Stomach (tissue), 9 donors: ENCODE results near the gene MANBA. TPM values are rescaled to one million over a fixed set of nuclear protein-coding genes. Genes with fewer than 3 reads are reported as not detected.
"Not testable (repeated sequence)": the region's sequence is repeated elsewhere in the genome, so short reads cannot be mapped to it uniquely, and the experiment has no call there.

Experiments
- DNase-seq, 2 donors: peaks; one replicate each; pipeline versions ENCODE4 v3.0.0 to v3.0.0-alpha.2; 2013 to 2019
- H3K27ac ChIP-seq, 5 donors: fragments of 200-600 bp in 4 of 5; sonication (generic) in 4 of 5; one replicate each; pipeline ENCODE4 v1.5.1; 2013 to 2019; ENCODE audit warnings: mild to moderate bottlenecking in 1 of 5, moderate library complexity in 1 of 5
- H3K27me3 ChIP-seq, 3 donors: fragments of 200-600 bp; sonication (generic); one replicate each; pipeline ENCODE4 v1.5.1; 2017 to 2019; ENCODE audit warnings: mixed run types in 1 of 3
- H3K36me3 ChIP-seq, 4 donors: fragments of 200-600 bp; sonication (generic); 1 replicate in 3 of 4; 2 replicates in 1 of 4; pipeline ENCODE4 v1.5.1; 2016 to 2019
- H3K4me1 ChIP-seq, 4 donors: fragments of 200-600 bp; sonication (generic); one replicate each; pipeline ENCODE4 v1.5.1; 2016 to 2019
- H3K4me3 ChIP-seq, 4 donors: fragments of 200-600 bp; sonication (generic) in 3 of 4; one replicate each; pipeline ENCODE4 v1.5.1; 2016 to 2019; ENCODE audit warnings: mild to moderate bottlenecking in 1 of 4
- H3K9me3 ChIP-seq, 4 donors: fragments of 200-600 bp; sonication (generic); one replicate each; pipeline ENCODE4 v1.5.1; 2016 to 2019
- CTCF ChIP-seq, 7 experiments: fragments of 450-650 bp in 4 of 7; fragments of 200-600 bp in 3 of 7; sonication (generic) in 3 of 7; IDR thresholded peaks; one replicate each; pipeline ENCODE4 v1.5.1; 2016 to 2019; ENCODE audit warnings: antibody characterized with exemption in 7 of 7, control low read depth in 2 of 7, mild to moderate bottlenecking in 1 of 7
- EP300 ChIP-seq: sonication (generic); formaldehyde crosslinking; IDR thresholded peaks from one replicate; pipeline ENCODE4 v1.6.1; 2017; ENCODE audit warnings: antibody characterized with exemption
- POLR2A ChIP-seq, 4 donors: fragments of 450-650 bp; IDR thresholded peaks; one replicate each; pipeline ENCODE4 v1.6.1; 2016; ENCODE audit warnings: antibody characterized with exemption in 4 of 4, control low read depth in 2 of 4, mild to moderate bottlenecking in 1 of 4, moderate library complexity in 1 of 4
- POLR2AphosphoS5 ChIP-seq, 3 donors: sonication (generic); formaldehyde crosslinking; IDR thresholded peaks; one replicate each; pipeline ENCODE4 v1.6.1; 2016; ENCODE audit warnings: antibody characterized with exemption in 3 of 3
- WGBS, 5 donors: extraction: QIAGEN DNeasy Blood & Tissue Kit in 3 of 5; methylation state at CpG; one replicate each; pipeline versions ENCODE4 v1.1.5 to v1.1.7; 2013 to 2018; 5-methylcytosine and 5-hydroxymethylcytosine counted together
- intact Hi-C: fragments of 100-400 bp; cut with DNase I; formaldehyde crosslinking; loops from one replicate; pipeline ENCODE4 v1.15.1; 2023; ENCODE audit warnings: low total_unique reads
- polyA plus RNA-seq, 3 donors: library from polyadenylated mRNA; stranded (reverse); fragments of 200-250 nt; gene quantifications; one replicate each; pipeline ENCODE4 v1.2.3, GENCODE V29; 2013
- total RNA-seq, 5 donors: library from RNA; depleted of rRNA; stranded (reverse); fragments of >200 nt; gene quantifications; one replicate each; pipeline versions ENCODE4 v1.1.0 to v1.2.3, GENCODE V29; 2014 to 2016
- donor health status: healthy with polysubstance abuse.
- donor health status: Bipolar disorder and iron deficiency.
- donor health status: healthy.

Gene MANBA
- total and polyA plus RNA-seq, 8 donors: 8.4 to 69.4 (median 24.0) TPM

- DNase-seq: no peak
- peaks cover 0 to 3% (median 1%) of the 10 kb centered on the region in 4 donors for H3K9me3 ChIP-seq
- no peak overlapping the region for H3K4me3 ChIP-seq
- intact Hi-C loops: no loop called here
- no peaks in the 10 kb centered on the region for H3K27me3 ChIP-seq
- H3K36me3 ChIP-seq: peaks cover 0 to 23% (median 18%) of the 10 kb centered on the region in 4 donors
- H3K4me1 ChIP-seq: peaks cover 0 to 12% (median 5%) of the 10 kb centered on the region in 4 donors
- no peak for TF ChIP-seq POLR2AphosphoS5 (IDR thresholded peaks at IDR 0.05)
- no peak overlapping the region for H3K27ac ChIP-seq
Measured at GRCh38 chr4:102726068-102726467, 34.7 kb downstream of the MANBA start.

GRCh38 chr4:102725229-102725628 lies 35.5 kb downstream of the MANBA start:
- TF ChIP-seq POLR2A (IDR thresholded peaks at IDR 0.05): no peak
- no peak for TF ChIP-seq POLR2AphosphoS5 (IDR thresholded peaks at IDR 0.05)
- TF ChIP-seq CTCF (IDR thresholded peaks at IDR 0.05): no peak
- TF ChIP-seq EP300: no peak
- intact Hi-C loops: no loop called here
- DNase-seq: no peak
- H3K4me1 ChIP-seq: peaks cover 0 to 12% (median 4%) of the 10 kb centered on the region in 4 donors
- H3K4me3 ChIP-seq: no peak overlapping the region
- no peaks in the 10 kb centered on the region for H3K27me3 ChIP-seq
- 61 to 77% (median 69%) methylated on average over 3 of the region's 3 CpGs for WGBS, 5 donors
- peaks cover 0 to 25% (median 16%) of the 10 kb centered on the region in 4 donors for H3K36me3 ChIP-seq
- H3K27ac ChIP-seq: no peak overlapping the region
- H3K9me3 ChIP-seq: no peaks in the 10 kb centered on the region

- intact Hi-C loops: no loop called here
- DNase-seq: no peak
- Histone ChIP-seq H3K9me3 (no peaks in the 10 kb centered on the region), H3K36me3 (peaks cover 0 to 40% (median 32%) of the 10 kb centered on the region in 4 donors), H3K4me1 (no peaks in the 10 kb centered on the region), H3K4me3 (no peak overlapping the region), H3K27me3 (no peaks in the 10 kb centered on the region), H3K27ac (no peak overlapping the region)
- no peak for TF ChIP-seq EP300
- TF ChIP-seq POLR2A (IDR thresholded peaks at IDR 0.05): no peak
- no peak for TF ChIP-seq POLR2AphosphoS5 (IDR thresholded peaks at IDR 0.05)
- no peak for TF ChIP-seq CTCF (IDR thresholded peaks at IDR 0.05)
Measured at GRCh38 chr4:102723511-102723910, 37.3 kb downstream of the MANBA start.

- DNase-seq: no peak
- H3K27ac ChIP-seq: no peak overlapping the region
- no peaks in the 10 kb centered on the region for H3K27me3 ChIP-seq
- H3K9me3 ChIP-seq: no peaks in the 10 kb centered on the region
- intact Hi-C loops: no loop called here
- H3K36me3 ChIP-seq: peaks cover 0 to 40% (median 35%) of the 10 kb centered on the region in 4 donors
- TF ChIP-seq POLR2AphosphoS5 (IDR thresholded peaks at IDR 0.05) (no peak), CTCF (IDR thresholded peaks at IDR 0.05) (no peak), POLR2A (IDR thresholded peaks at IDR 0.05) (no peak), EP300 (no peak)
- 87 to 97% (median 96%) methylated on average over 8 of the region's 8 CpGs for whole genome bisulfite sequencing, 5 donors
- H3K4me1 ChIP-seq: no peaks in the 10 kb centered on the region
- H3K4me3 ChIP-seq: no peak overlapping the region
Measured at GRCh38 chr4:102722740-102723139, 38.0 kb downstream of the MANBA start.

- 85 to 93% (median 92%) methylated on average over 9 of the region's 9 CpGs for WGBS, 5 donors
- H3K27me3 ChIP-seq, H3K4me3 ChIP-seq, H3K9me3 ChIP-seq, H3K27ac ChIP-seq, H3K4me1 ChIP-seq, DNase-seq, intact Hi-C loops: not testable (repeated sequence)
- peaks cover 0 to 41% (median 38%) of the 10 kb centered on the region in 4 donors for H3K36me3 ChIP-seq
Measured at GRCh38 chr4:102718833-102719575, 41.8 kb downstream of the MANBA start.
